ENCODE results near the gene CCNG2.
A peak's percentile ranks its signal among the peaks of the same experiment; 100 is the strongest.

The CCNG2 gene

GRCh38 chr4:77148078-77148477, 8.9 kb upstream of the CCNG2 start:
- no peak for DNase-seq

- DNase-seq: no peak
These were observed 7.2 kb upstream of the CCNG2 start for GRCh38 chr4:77149789-77150188.

GRCh38 chr4:77151241-77151640, 5.8 kb upstream of the CCNG2 start:
- DNase-seq: no peak

GRCh38 chr4:77152421-77152820, 4.6 kb upstream of the CCNG2 start:
- DNase-seq: no peak

GRCh38 chr4:77153006-77153405, 4.0 kb upstream of the CCNG2 start:
- DNase-seq: no peak

- DNase-seq: no peak
These were observed 2.9 kb upstream of the CCNG2 start for GRCh38 chr4:77154065-77154464.

- no peak for DNase-seq
These were observed 2.1 kb upstream of the CCNG2 start for GRCh38 chr4:77154761-77155499.

GRCh38 chr4:77155631-77156452, 1.2 kb upstream of the CCNG2 start:
- no peak for DNase-seq

GRCh38 chr4:77156533-77156911, 485 bp upstream of the CCNG2 start:
- DNase-seq: peak; percentile 100

- peak; percentile 80 for DNase-seq
These were observed 966 bp downstream of the CCNG2 start for GRCh38 chr4:77157859-77158486.

- no peak for DNase-seq
These were observed 1.5 kb downstream of the CCNG2 start for GRCh38 chr4:77158487-77158861.

GRCh38 chr4:77159806-77160205, 2.8 kb downstream of the CCNG2 start:
- no peak for DNase-seq

- no peak for DNase-seq
These were observed 6.6 kb downstream of the CCNG2 start for GRCh38 chr4:77163641-77164040.

- DNase-seq: no peak
These were observed 10.2 kb downstream of the CCNG2 start for GRCh38 chr4:77167173-77167572.

GRCh38 chr4:77167866-77168265, 10.9 kb downstream of the CCNG2 start:
- DNase-seq: no peak

- DNase-seq: no peak
These were observed 12.5 kb downstream of the CCNG2 start for GRCh38 chr4:77169481-77169880.

- no peak for DNase-seq
These were observed 13.9 kb downstream of the CCNG2 start for GRCh38 chr4:77170926-77171325.

GRCh38 chr4:77172336-77172735, 15.3 kb downstream of the CCNG2 start:
- DNase-seq: no peak

GRCh38 chr4:77174426-77174825, 17.4 kb downstream of the CCNG2 start:
- no peak for DNase-seq

- DNase-seq: no peak
These were observed 18.2 kb downstream of the CCNG2 start for GRCh38 chr4:77175201-77175611.

- no peak for DNase-seq
These were observed 19.6 kb downstream of the CCNG2 start for GRCh38 chr4:77176640-77177039.

GRCh38 chr4:77177199-77177598, 20.2 kb downstream of the CCNG2 start:
- DNase-seq: no peak

- DNase-seq: no peak
These were observed 21.6 kb downstream of the CCNG2 start for GRCh38 chr4:77178560-77178959.

- DNase-seq: no peak
These were observed 22.5 kb downstream of the CCNG2 start for GRCh38 chr4:77179519-77179918.
